Amygdala (tissue), 56 donors: ENCODE measurements around the gene RPS6KC1.
"Not testable (repeated sequence)": the region's sequence is repeated elsewhere in the genome, so short reads cannot be mapped to it uniquely, and the experiment has no call there.

Experiments used
- DNase-seq, 56 donors: peaks; one replicate each; lab custom pipeline; 2025; lab: John Stamatoyannopoulos, UW

The RPS6KC1 gene

DNA sequence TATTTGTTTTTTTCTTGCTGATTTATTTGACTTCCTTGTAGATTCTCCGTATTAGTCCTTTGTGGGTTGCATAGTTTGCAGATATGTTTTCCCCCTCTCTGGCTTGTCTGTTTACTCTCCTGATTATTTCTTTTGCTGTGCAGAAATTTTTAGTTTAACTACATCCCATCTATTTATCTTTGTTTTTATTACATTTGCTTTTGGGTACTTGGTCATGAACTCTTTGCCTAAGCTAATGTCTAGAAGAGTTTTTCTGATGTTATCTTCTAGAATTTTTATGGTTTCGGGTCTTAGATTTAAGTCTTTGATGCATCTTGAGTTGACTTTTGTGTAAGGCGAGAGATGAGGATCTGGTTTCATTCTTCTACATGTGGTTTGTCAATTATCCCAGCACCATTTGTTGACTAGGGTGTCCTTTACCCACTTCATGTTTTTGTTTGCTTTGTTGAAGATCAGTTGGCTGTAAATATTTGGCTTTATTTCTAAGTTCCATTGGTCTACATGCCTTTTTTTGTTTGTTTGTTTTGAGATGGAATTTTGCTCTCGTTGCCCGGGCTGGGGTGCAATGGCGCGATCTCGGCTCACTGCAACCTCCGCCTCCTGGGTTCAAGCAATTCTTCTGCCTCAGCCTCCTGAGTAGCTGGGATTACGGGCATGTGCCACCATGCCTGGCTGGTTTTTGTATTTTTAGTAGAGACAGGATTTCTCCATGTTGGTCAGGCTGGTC, 145.4 kb downstream of the RPS6KC1 start:
- not testable (repeated sequence) for DNase-seq

- DNase-seq = no peak
Measured at GRCh38 chr1:213200630-213201029, 149.6 kb downstream of the RPS6KC1 start.

DNA sequence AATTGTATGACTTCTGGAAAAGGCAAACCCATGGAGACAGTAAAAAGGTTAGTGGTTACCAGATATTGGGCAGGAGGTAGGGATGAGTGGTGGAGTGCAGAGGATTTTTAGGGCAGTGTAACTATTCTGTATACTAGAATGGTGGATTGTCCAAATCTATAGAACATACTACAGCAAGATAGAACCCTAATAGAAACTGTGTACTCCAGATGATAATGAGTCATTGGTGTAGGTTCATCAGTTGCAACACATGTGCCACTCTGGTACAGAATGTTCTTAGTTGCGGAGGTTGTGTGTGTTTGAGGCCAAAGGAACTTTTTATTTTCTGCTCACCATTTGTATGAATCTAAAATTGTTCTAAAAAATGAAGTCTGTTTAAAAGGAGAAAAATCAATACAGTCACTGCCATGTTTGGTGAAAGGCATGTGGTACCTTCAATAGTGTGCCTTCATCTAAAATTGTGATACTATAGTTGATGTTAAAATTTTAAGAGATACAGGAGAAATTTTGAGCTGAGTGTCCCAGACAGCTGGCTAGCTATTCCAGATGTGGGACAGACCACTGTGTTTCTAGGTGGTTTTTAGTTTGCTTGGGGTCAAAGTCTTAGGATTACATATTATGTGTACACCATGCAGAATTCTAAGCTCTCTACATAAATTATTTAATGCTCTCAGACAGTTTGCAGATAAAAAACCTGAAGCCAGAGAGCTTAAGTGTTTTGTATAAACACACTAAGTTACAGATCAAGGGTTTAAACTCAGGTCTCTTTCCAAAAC, 150.5 kb downstream of the RPS6KC1 start:
- no peak for DNase-seq

DNA sequence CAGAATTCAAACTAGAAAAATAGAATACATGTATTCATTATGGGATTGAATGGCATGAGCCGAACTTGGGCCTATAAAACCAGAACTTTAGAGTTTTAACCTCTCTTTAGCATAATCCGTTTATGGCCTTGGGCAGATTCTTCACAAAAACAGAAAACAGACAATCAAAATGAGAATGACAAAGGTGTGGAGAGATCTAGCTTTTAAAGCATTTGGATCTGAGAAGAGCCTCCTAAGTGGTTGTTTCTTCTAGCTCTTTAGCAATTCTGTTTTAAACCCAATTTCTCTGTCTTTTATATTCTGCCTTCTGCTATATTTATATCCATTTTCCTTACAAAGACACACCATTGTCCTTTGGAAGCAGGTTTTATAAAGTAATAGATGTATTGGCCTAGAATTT, 160.2 kb downstream of the RPS6KC1 start:
- no peak for DNase-seq

- DNase-seq = not testable (repeated sequence)
Measured at GRCh38 chr1:213219076-213219475, 168.0 kb downstream of the RPS6KC1 start.

- no peak for DNase-seq
Measured at GRCh38 chr1:213221209-213221608, 170.2 kb downstream of the RPS6KC1 start.

GRCh38 chr1:213227458-213227857, 176.4 kb downstream of the RPS6KC1 start:
- no peak for DNase-seq

DNA sequence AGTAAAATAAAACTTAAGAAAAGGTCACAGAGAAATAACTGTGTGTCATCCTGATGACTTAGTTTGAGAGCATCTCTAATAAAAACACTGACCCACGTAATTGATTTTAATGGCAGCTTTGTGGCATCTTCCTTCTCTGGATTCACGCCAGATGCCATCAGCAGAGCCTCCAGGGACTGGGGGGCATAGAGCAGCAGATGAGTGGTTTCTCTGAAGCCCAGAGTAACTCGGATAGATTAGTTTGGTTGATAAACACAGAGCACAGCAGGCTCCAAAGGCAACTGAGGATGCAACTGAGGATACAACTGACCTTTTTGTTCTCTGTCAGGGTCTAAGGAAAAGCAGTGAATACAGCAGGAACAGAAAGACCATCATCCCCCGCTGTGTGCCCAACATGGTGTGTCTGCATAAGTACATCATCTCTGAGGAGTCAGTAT, 180.8 kb downstream of the RPS6KC1 start:
- DNase-seq = no peak

- DNase-seq = no peak
Measured at GRCh38 chr1:213242883-213243282, 191.8 kb downstream of the RPS6KC1 start.

DNA sequence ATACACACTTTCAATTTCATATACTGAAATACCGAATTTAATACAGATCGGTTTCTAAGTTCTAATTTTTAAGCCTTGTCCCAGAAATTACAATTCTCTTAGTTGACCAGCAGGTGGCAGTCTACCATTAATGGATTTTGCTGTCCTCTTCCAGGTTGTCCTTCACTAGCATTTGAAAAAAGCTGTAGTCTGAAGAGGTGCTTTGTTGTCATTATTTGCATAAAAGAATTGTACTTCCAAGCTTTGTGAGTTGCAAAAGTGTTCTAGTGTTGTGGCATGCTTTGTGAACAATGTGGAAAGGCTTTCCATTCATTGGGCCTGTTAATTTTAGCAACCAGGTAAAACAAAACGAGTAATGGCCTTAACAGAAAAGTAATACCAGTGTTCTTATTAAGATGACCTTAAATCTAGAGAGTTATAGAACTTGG, 193.6 kb downstream of the RPS6KC1 start:
- peak in 4 of 56 donors; percentile 3 to 7 (median 4) for DNase-seq

GRCh38 chr1:213245260-213245910, 194.3 kb downstream of the RPS6KC1 start:
- no peak for DNase-seq

DNA sequence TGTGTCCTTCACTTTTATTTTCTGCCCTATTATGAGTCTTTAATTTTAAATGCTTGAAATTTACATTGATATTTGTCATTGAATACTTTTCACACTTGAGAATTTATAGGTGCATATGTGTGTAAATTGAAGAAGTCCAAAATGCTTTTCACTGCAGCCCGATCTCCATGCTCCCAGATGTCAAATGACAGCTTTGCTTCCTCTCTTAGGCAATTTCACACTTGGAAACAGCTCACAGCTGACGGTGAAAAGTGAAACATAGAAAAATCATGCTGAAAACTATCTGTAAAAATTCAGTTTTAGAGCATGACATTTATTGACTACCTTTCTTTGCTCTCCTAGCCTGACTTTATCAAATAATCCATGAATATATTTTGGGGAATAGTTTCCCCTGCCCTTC, 196.0 kb downstream of the RPS6KC1 start:
- no peak for DNase-seq

GRCh38 chr1:213249395-213249794, 198.4 kb downstream of the RPS6KC1 start:
- DNase-seq = no peak

GRCh38 chr1:213250041-213250440, 199.0 kb downstream of the RPS6KC1 start:
- no peak for DNase-seq

GRCh38 chr1:213250446-213250845, 199.4 kb downstream of the RPS6KC1 start:
- no peak for DNase-seq

- no peak for DNase-seq
Measured at GRCh38 chr1:213251972-213252371, 200.9 kb downstream of the RPS6KC1 start.

DNA sequence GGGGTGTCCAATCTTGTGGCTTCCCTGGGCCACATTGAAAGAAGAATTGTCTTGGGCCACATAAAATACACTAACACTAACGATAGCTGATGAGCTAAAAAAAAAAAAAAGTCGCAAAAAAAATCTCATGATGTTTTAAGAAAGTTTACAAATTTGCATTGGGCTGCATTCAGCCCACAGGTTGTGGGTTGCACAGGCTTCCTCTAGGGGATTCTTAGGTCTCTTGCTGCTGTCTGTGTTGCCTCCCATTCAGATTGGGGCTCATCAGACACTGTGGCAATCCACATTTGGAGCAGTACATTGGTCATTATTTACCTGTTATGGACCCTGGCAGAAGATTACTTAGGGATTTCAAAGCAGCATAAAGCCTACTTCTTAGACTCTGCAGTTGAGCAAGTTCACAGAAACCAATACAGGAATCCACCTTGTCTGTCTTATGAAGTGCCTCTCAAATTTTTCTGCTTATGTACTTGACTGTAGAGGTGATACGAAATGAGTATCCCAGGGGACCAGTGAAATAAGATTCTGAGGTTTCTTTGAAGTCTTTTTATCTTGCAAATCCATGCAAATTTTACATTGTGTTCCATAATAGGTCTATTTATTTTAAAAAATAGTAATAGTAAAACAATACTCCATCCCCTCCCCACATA, 205.5 kb downstream of the RPS6KC1 start:
- DNase-seq = no peak

DNA sequence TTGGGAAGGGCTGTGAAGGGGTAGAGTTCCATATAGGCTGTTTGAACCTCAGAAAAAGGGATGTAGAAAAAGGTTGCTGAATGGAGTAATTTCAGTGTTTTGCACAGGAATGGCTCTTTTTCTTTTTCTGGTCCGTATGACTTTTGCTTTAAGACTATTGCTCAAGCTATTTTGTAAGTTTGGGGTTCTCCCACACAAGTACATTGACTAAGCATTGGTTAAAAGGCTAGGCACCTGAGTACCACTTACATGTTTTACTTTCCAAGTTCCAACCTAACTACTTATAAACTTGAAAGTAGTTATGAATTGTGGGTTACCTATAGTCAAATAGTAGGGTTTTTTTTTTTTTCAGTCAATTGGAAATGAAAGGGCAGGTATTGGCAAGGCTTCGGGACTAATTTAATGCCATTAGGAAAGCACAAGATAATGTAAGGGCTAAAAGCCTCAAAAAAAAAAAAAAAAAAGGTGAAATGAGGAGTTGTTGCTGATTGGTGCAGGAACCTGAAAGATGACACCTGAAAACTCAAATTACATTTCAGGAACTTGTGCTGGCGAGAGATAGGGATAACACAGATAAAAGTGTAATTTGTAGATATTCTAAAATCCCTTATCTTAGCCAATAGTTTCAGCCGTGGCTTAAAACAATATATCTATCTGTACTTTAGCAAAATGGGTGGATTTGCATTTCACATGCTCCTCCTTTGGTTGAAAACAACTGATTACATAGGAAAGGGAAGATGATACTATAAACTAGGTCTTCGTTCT, 209.5 kb downstream of the RPS6KC1 start:
- no peak for DNase-seq

- DNase-seq = no peak
Measured at GRCh38 chr1:213264531-213264930, 213.5 kb downstream of the RPS6KC1 start.
